Keratinocyte (primary cell): Measurements from ENCODE around the gene ERC1. TPM values are rescaled to one million over a fixed set of nuclear protein-coding genes. Genes with fewer than 3 reads are reported as not detected.

Source experiments
- DNase-seq: peaks from one replicate; pipeline ENCODE4 v3.0.0-alpha.2; 2011; ENCODE audit warnings: low read depth, missing footprints, low spot score
- FAIRE-seq: peaks from 2 replicates; lab custom pipeline; 2011; peaks lifted over from hg19 to GRCh38; lab: Jason Lieb, UNC
- H2AFZ ChIP-seq: 2 replicates; pipeline ENCODE4 v1.6.0; 2012; ENCODE audit warnings: low read length, control low read depth, inconsistent platforms; ENCODE audit not compliant: control insufficient read depth
- H3K27ac ChIP-seq: 2 replicates; pipeline ENCODE4 v1.5.1; 2011; ENCODE audit warnings: low read length; ENCODE audit not compliant: control insufficient read depth, insufficient read depth
- H3K27me3 ChIP-seq: 3 replicates; pipeline ENCODE4 v1.6.0; 2011; ENCODE audit warnings: low read length; ENCODE audit not compliant: control insufficient read depth, insufficient read depth; ENCODE audit errors: extremely low read depth
- H3K36me3 ChIP-seq, 2 experiments: 2 replicates in 1 of 2; 3 replicates in 1 of 2; pipeline ENCODE4 v1.5.1; 2011; ENCODE audit warnings: low read length in 2 of 2, mild to moderate bottlenecking in 1 of 2; ENCODE audit not compliant: control insufficient read depth in 2 of 2, insufficient read depth in 2 of 2; ENCODE audit errors: extremely low read depth in 1 of 2
- H3K4me1 ChIP-seq: 3 replicates; pipeline ENCODE4 v1.5.1; 2011; ENCODE audit warnings: low read length; ENCODE audit not compliant: control insufficient read depth, insufficient read depth; ENCODE audit errors: extremely low read depth
- H3K4me2 ChIP-seq: 3 replicates; pipeline ENCODE4 v1.6.0; 2011; ENCODE audit warnings: low read depth, low read length; ENCODE audit not compliant: control insufficient read depth, insufficient read depth; ENCODE audit errors: extremely low read depth
- H3K4me3 ChIP-seq, 3 experiments: fragments of 200-600 bp in 1 of 3; sonication (generic) in 1 of 3; 2 replicates in 2 of 3; 3 replicates in 1 of 3; pipeline ENCODE4 v1.5.1; 2011 to 2016; ENCODE audit warnings: low read length in 3 of 3, mild to moderate bottlenecking in 3 of 3, control low read depth in 2 of 3, inconsistent platforms in 1 of 3, low read depth in 1 of 3, mixed read lengths in 1 of 3, mixed run types in 1 of 3, moderate library complexity in 1 of 3; ENCODE audit not compliant: control insufficient read depth in 2 of 3, insufficient read depth in 2 of 3; ENCODE audit errors: extremely low read depth in 1 of 3
- H3K79me2 ChIP-seq: 2 replicates; pipeline ENCODE4 v1.6.0; 2012; ENCODE audit warnings: low read length; ENCODE audit not compliant: control insufficient read depth, insufficient read depth
- H3K9ac ChIP-seq: 3 replicates; pipeline ENCODE4 v1.6.0; 2011; ENCODE audit warnings: low read length; ENCODE audit not compliant: control insufficient read depth, insufficient read depth; ENCODE audit errors: extremely low read depth
- H3K9me1 ChIP-seq: 3 replicates; pipeline ENCODE4 v1.6.0; 2011; ENCODE audit warnings: low read length; ENCODE audit not compliant: control insufficient read depth, insufficient read depth; ENCODE audit errors: extremely low read depth
- H3K9me3 ChIP-seq: 2 replicates; pipeline ENCODE4 v1.5.1; 2012; ENCODE audit warnings: low read depth, low read length; ENCODE audit not compliant: control insufficient read depth
- H4K20me1 ChIP-seq: 3 replicates; pipeline ENCODE4 v1.6.0; 2011; ENCODE audit warnings: low read length; ENCODE audit not compliant: control insufficient read depth, insufficient read depth; ENCODE audit errors: extremely low read depth
- EZH2 ChIP-seq: IDR thresholded peaks from one replicate; pipeline ENCODE4 v1.6.1; 2012; ENCODE audit warnings: inconsistent platforms, mild to moderate bottlenecking, low read length, moderate library complexity
- dilution Hi-C: fragments of 300-500 bp; cut with MboI; formaldehyde crosslinking; loops from one replicate; pipeline ENCODE4 v1.7.0; 2020; ENCODE audit warnings: low sequenced_read_pairs; ENCODE audit not compliant: extremely low pct_ligation_motif_present
- polyA plus RNA-seq, 5 experiments: library from polyadenylated mRNA; depleted of rRNA in 3 of 5; stranded (reverse) in 3 of 5; stranded (forward) in 1 of 5; unstranded in 1 of 5; fragments of >200 nt; gene quantifications; 1 replicate in 1 of 5; 2 replicates in 3 of 5; 3 replicates in 1 of 5; pipeline versions ENCODE4 v1.2.1 to v1.2.3, GENCODE V29; 2011 to 2012; ENCODE audit warnings: missing spikeins in 2 of 5, low read depth in 1 of 5, low replicate concordance in 1 of 5
- TF ChIP-seq, protein P1 (sequence below), 3 experiments: IDR thresholded peaks in 1 of 3; conservative IDR thresholded peaks in 1 of 3; optimal IDR thresholded peaks in 1 of 3; 2 replicates in 2 of 3; 3 replicates in 1 of 3; pipeline versions ENCODE3 to v1.5.1; 2011; ENCODE audit warnings: low read length in 3 of 3, mild to moderate bottlenecking in 3 of 3, moderate library complexity in 2 of 3, control low read depth in 1 of 3, inconsistent platforms in 1 of 3; ENCODE audit not compliant: insufficient read depth in 2 of 3; ENCODE audit errors: extremely low read depth in 1 of 3

The ERC1 gene
- polyA plus RNA-seq, 1 donor (not counting 4 experiments of a cell fraction or from before 2014, with no cell fraction given), result 16.1 TPM

DNA sequence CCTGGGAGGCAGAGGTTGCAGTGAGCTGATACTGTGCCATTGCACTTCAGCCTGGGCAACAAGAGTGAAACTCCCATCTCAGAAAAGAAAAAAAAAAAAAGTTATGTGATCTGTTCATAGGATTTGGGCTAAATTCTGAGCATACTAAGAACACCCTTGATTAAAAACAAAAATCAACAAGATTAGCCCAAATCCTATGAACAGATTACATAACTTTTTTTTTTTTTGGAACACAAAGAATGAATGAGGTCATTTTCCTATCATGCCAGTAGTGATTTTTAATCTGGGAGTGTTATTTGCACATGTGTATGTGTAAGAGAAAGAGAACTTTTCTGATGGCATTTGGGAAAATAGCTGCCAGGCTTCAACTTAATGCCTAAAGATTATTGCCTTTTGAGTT is 208.7 kb downstream of the ERC1 start:
- TF ChIP-seq, protein P1, sequence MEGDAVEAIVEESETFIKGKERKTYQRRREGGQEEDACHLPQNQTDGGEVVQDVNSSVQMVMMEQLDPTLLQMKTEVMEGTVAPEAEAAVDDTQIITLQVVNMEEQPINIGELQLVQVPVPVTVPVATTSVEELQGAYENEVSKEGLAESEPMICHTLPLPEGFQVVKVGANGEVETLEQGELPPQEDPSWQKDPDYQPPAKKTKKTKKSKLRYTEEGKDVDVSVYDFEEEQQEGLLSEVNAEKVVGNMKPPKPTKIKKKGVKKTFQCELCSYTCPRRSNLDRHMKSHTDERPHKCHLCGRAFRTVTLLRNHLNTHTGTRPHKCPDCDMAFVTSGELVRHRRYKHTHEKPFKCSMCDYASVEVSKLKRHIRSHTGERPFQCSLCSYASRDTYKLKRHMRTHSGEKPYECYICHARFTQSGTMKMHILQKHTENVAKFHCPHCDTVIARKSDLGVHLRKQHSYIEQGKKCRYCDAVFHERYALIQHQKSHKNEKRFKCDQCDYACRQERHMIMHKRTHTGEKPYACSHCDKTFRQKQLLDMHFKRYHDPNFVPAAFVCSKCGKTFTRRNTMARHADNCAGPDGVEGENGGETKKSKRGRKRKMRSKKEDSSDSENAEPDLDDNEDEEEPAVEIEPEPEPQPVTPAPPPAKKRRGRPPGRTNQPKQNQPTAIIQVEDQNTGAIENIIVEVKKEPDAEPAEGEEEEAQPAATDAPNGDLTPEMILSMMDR (optimal IDR thresholded peaks at IDR 0.05 in 1 of 3, IDR thresholded peaks at IDR 0.05 in 1 of 3, conservative IDR thresholded peaks at IDR 0.05 in 1 of 3; ENCODE audit: extremely low read depth in 1 of 3, insufficient read depth in 2 of 3, low read length in 3 of 3), result no peak
- no peak overlapping the region for H2AFZ ChIP-seq
- H3K4me2 ChIP-seq, result no peak overlapping the region
- H3K36me3 ChIP-seq, result peaks cover 0 to 3% of the 10 kb centered on the region in 2 experiments
- H3K4me3 ChIP-seq, result no peak overlapping the region
- peaks cover 38% of the 10 kb centered on the region for H3K4me1 ChIP-seq
- no peaks in the 10 kb centered on the region for H3K27me3 ChIP-seq
- no peak overlapping the region for H3K9ac ChIP-seq
- DNase-seq, result no peak
- no peak overlapping the region for H3K27ac ChIP-seq
- FAIRE-seq, result no peak
- dilution Hi-C loops, result no loop called here
- H3K9me3 ChIP-seq, result peaks cover 2% of the 10 kb centered on the region
- no peaks in the 10 kb centered on the region for H3K79me2 ChIP-seq
- no peaks in the 10 kb centered on the region for H3K9me1 ChIP-seq
- no peaks in the 10 kb centered on the region for H4K20me1 ChIP-seq

DNA sequence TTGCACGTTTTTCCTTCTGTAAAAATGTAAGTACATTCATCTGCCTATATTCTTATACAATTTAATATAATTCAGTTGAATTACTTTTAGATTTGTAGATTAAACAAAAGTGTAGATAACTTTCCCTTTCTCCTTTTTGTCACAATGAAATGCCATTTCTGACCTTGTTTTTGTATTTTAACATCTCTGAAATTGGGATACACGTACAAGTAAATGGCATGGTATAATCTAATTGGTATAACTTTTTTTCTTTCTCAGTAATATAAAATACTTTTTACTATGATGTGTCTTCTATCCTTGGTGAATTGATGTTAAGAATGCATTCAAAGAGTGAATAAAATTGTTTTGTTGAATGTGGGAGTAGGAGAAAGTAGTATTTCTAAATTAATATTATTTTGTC is 210.0 kb downstream of the ERC1 start:
- Histone ChIP-seq H3K4me3 (no peak overlapping the region), H3K9ac (no peak overlapping the region), H3K9me1 (no peaks in the 10 kb centered on the region), H2AFZ (no peak overlapping the region), H3K36me3 (no peaks in the 10 kb centered on the region), H3K4me2 (no peak overlapping the region), H3K79me2 (no peaks in the 10 kb centered on the region), H3K9me3 (peaks cover 2% of the 10 kb centered on the region), H3K27ac (no peak overlapping the region), H4K20me1 (no peaks in the 10 kb centered on the region), H3K27me3 (no peaks in the 10 kb centered on the region), H3K4me1 (peaks cover 41% of the 10 kb centered on the region)
- no peak for DNase-seq
- TF ChIP-seq, protein P1 (optimal IDR thresholded peaks at IDR 0.05 in 1 of 3, IDR thresholded peaks at IDR 0.05 in 1 of 3, conservative IDR thresholded peaks at IDR 0.05 in 1 of 3; ENCODE audit: extremely low read depth in 1 of 3, insufficient read depth in 2 of 3, low read length in 3 of 3), result no peak
- no peak for TF ChIP-seq EZH2
- no peak for FAIRE-seq
- dilution Hi-C loops, result no loop called here
